ENCODE results near the gene ZNF490. TPM values are rescaled to one million over a fixed set of nuclear protein-coding genes. Genes with fewer than 3 reads are reported as not detected.

The ZNF490 gene
- total RNA-seq, 1 donor from 2014 or later = 7.9 TPM

DNA sequence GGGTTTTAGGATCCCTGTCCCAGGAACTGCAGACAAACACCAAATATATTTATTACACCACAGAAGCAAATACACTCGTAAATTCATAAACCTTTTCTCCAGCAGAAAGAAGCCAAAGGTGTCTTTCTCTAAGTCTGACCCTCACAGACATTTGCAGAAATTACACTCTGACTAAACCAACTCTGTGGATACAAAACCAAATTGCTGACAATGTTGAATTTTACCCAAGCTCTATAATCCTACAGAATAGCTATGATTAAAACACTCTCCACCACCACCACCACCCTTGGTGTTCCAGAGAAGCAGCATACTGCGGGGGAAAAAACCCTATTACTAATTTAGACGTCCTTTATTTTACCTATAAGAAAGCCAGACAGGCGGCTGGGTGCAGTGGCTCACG lies 64.5 kb downstream of the ZNF490 start:
- TF ChIP-seq, protein P1, sequence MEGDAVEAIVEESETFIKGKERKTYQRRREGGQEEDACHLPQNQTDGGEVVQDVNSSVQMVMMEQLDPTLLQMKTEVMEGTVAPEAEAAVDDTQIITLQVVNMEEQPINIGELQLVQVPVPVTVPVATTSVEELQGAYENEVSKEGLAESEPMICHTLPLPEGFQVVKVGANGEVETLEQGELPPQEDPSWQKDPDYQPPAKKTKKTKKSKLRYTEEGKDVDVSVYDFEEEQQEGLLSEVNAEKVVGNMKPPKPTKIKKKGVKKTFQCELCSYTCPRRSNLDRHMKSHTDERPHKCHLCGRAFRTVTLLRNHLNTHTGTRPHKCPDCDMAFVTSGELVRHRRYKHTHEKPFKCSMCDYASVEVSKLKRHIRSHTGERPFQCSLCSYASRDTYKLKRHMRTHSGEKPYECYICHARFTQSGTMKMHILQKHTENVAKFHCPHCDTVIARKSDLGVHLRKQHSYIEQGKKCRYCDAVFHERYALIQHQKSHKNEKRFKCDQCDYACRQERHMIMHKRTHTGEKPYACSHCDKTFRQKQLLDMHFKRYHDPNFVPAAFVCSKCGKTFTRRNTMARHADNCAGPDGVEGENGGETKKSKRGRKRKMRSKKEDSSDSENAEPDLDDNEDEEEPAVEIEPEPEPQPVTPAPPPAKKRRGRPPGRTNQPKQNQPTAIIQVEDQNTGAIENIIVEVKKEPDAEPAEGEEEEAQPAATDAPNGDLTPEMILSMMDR (IDR thresholded peaks at IDR 0.05; ENCODE audit: insufficient read depth, low read length, severe bottlenecking) = no peak
- peaks cover 3% of the 10 kb centered on the region for H3K36me3 ChIP-seq (ENCODE audit: control insufficient read depth, insufficient read depth, low read length)
- H3K4me3 ChIP-seq (ENCODE audit: low read depth, low read length) = no peak overlapping the region
- FAIRE-seq (no peak), DNase-seq (ENCODE audit: low read depth) (no peak)
- no peaks in the 10 kb centered on the region for H3K27me3 ChIP-seq (ENCODE audit: control insufficient read depth, insufficient read depth, low read length)

DNA sequence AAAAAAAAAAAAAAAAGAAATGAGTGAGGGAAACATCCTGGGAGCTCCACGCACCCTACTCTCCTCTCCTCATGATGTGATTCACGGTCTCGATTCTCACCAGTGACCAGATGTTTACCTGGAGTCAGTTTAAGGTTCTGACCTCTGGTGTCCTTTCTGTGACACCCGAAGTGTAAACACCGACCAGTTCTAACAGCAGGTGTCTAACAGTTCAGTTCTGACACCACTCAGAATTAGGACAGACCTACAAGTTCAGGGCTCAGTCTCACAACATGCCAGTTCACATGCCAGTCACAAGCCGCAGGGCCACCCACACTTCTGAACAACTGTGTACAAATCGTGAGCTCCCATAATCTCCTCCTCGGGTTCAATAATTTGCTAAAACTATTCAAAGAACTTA lies 65.3 kb downstream of the ZNF490 start:
- TF ChIP-seq, protein P1 (IDR thresholded peaks at IDR 0.05; ENCODE audit: insufficient read depth, low read length, severe bottlenecking) = no peak
- Histone ChIP-seq H3K27me3 (ENCODE audit: control insufficient read depth, insufficient read depth, low read length) (no peaks in the 10 kb centered on the region), H3K4me3 (ENCODE audit: low read depth, low read length) (no peak overlapping the region), H3K36me3 (ENCODE audit: control insufficient read depth, insufficient read depth, low read length) (peaks cover 4% of the 10 kb centered on the region)
- FAIRE-seq (no peak), DNase-seq (ENCODE audit: low read depth) (no peak)

DNA sequence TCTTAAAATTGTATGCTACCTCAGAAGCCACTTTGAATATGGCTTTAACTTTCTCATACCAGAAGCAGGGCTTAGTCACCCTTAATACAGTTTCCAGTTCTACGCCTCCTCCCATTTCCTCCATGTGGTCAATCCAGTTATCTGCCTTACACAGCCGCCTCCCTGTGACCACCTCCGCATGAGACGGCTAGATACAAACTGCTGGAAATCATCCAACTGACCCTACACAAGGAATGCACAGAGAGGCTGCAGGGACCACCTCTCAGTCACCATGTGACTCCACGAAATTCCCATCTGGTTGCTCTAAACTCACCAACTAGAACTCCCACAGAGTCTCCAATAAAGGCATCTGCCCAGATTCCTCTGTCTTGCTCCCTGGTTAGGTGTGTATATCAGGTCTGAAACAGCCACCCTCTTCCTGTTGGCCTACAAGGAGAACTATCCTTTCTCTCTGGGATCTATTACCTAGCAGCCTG lies 66.2 kb downstream of the ZNF490 start:
- FAIRE-seq (no peak), DNase-seq (ENCODE audit: low read depth) (no peak)
- Histone ChIP-seq H3K4me3 (ENCODE audit: low read depth, low read length) (no peak overlapping the region), H3K27me3 (ENCODE audit: control insufficient read depth, insufficient read depth, low read length) (no peaks in the 10 kb centered on the region), H3K36me3 (ENCODE audit: control insufficient read depth, insufficient read depth, low read length) (peaks cover 6% of the 10 kb centered on the region)
- TF ChIP-seq, protein P1 (IDR thresholded peaks at IDR 0.05; ENCODE audit: insufficient read depth, low read length, severe bottlenecking) = no peak

DNA sequence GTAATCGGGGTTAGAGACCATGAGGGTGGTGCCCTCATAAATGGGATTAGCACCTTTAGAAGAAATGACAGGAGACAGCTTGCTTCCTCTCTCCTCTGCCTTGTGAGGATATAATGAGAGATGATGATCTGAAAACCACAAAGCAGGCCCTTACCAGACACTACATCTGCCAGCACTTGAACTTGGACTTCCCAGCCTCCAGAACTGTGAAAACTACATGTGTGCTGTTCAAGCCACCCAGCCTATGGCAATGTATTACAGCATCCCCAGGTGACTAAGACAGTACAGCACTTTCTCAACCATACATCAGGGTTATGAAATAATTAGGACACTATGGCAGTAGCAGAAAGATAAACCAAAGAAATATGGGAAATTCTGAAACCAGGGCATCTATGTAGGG lies 66.8 kb downstream of the ZNF490 start:
- peaks cover 6% of the 10 kb centered on the region for H3K36me3 ChIP-seq (ENCODE audit: control insufficient read depth, insufficient read depth, low read length)
- TF ChIP-seq, protein P1 (IDR thresholded peaks at IDR 0.05; ENCODE audit: insufficient read depth, low read length, severe bottlenecking) = no peak
- DNase-seq (ENCODE audit: low read depth) = peak; percentile 51

More for the DNA sequence above, 66.8 kb downstream of the ZNF490 start:
- Histone ChIP-seq H3K27me3 (ENCODE audit: control insufficient read depth, insufficient read depth, low read length) (no peaks in the 10 kb centered on the region), H3K4me3 (ENCODE audit: low read depth, low read length) (no peak overlapping the region)
- FAIRE-seq = no peak

Other genes with a start within 250 kb of the ZNF490 start
- gene ZNF442, start 245.1 kb downstream of the ZNF490 start, total RNA-seq = 3.9 and 6.3 TPM in 2 replicates
- gene ZNF799, start 209.5 kb downstream of the ZNF490 start, total RNA-seq = 2.6 and 2.7 TPM in 2 replicates
- gene ZNF443, start 169.8 kb downstream of the ZNF490 start, total RNA-seq = 2.4 and 3.4 TPM in 2 replicates
- 0.26 and 0.64 TPM in 2 replicates for gene ZNF709, start 126.0 kb downstream of the ZNF490 start, total RNA-seq
- 7.4 and 9.0 TPM in 2 replicates for gene ZNF564, start 59.3 kb downstream of the ZNF490 start, total RNA-seq
- 11.1 and 11.8 TPM in 2 replicates for gene ZNF791, start 107 bp upstream of the ZNF490 start, total RNA-seq
- 29.8 and 32.1 TPM in 2 replicates for gene MAN2B1, start 55.9 kb upstream of the ZNF490 start, total RNA-seq
- 13.8 and 21.1 TPM in 2 replicates for gene WDR83, start 56.0 kb upstream of the ZNF490 start, total RNA-seq
- 47.4 and 94.5 TPM in 2 replicates for gene DHPS, start 71.1 kb upstream of the ZNF490 start, total RNA-seq
- gene GNG14, start 77.2 kb upstream of the ZNF490 start, total RNA-seq = not detected in 2 replicates
- 5.4 and 6.1 TPM in 2 replicates for gene FBXW9, start 85.8 kb upstream of the ZNF490 start, total RNA-seq
- 16.8 and 28.0 TPM in 2 replicates for gene TNPO2, start 113.1 kb upstream of the ZNF490 start, total RNA-seq
- 177 and 201 TPM in 2 replicates for gene TRIR, start 123.9 kb upstream of the ZNF490 start, total RNA-seq
- gene GET3, start 126.7 kb upstream of the ZNF490 start, total RNA-seq = 104 and 107 TPM in 2 replicates
- gene BEST2, start 141.0 kb upstream of the ZNF490 start, total RNA-seq = not detected in 2 replicates
- 52.5 and 58.7 TPM in 2 replicates for gene HOOK2, start 164.7 kb upstream of the ZNF490 start, total RNA-seq
- 158 and 179 TPM in 2 replicates for gene JUNB, start 180.7 kb upstream of the ZNF490 start, total RNA-seq
- gene PRDX2, start 191.0 kb upstream of the ZNF490 start, total RNA-seq = 148 and 157 TPM in 2 replicates
- not detected in 2 replicates for gene THSD8, start 191.3 kb upstream of the ZNF490 start, total RNA-seq
- gene RNASEH2A, start 195.8 kb upstream of the ZNF490 start, total RNA-seq = 11.1 and 12.9 TPM in 2 replicates
- gene RTBDN, start 223.8 kb upstream of the ZNF490 start, total RNA-seq = not detected in 2 replicates
- gene MAST1, start 227.7 kb upstream of the ZNF490 start, total RNA-seq = 0.26 and 0.38 TPM in 2 replicates

All from bronchial epithelial cell (primary cell).